RWPE2 (cell line): ENCODE results near the gene WHRN.
A peak's percentile ranks its signal among the peaks of the same experiment; 100 is the strongest.

Source experiments
- ATAC-seq: fragments of 200-7000 bp; cut with Tn5 transposase; 3 replicates; pipeline ENCODE4 v1.9.1; 2021; ENCODE audit warnings: low read depth
- DNase-seq: peaks from one replicate; pipeline ENCODE4 v3.0.0-alpha.2; 2020; ENCODE audit warnings: low spot score
- H3K27ac ChIP-seq: fragments of 450-650 bp; 2 replicates; pipeline ENCODE4 v1.5.1; 2017; ENCODE audit warnings: mild to moderate bottlenecking; ENCODE audit not compliant: poor library complexity, severe bottlenecking
- H3K27me3 ChIP-seq: fragments of 250-450 bp; sonication (Bioruptor Pico); 2 replicates; pipeline ENCODE4 v1.5.1; 2021; ENCODE audit warnings: mild to moderate bottlenecking, moderate library complexity; ENCODE audit not compliant: insufficient read depth, poor library complexity, severe bottlenecking
- H3K36me3 ChIP-seq: fragments of 250-450 bp; sonication (Bioruptor Pico); 2 replicates; pipeline ENCODE4 v1.5.1; 2020; ENCODE audit warnings: low read depth, mild to moderate bottlenecking, moderate library complexity
- H3K4me1 ChIP-seq: fragments of 250-450 bp; sonication (Bioruptor Pico); 2 replicates; pipeline ENCODE4 v1.5.1; 2021; ENCODE audit warnings: mild to moderate bottlenecking, moderate library complexity; ENCODE audit not compliant: insufficient read depth, poor library complexity, severe bottlenecking
- H3K4me3 ChIP-seq: fragments of 250-450 bp; sonication (Bioruptor Pico); 2 replicates; pipeline ENCODE4 v1.5.1; 2021; ENCODE audit warnings: mild to moderate bottlenecking, moderate library complexity; ENCODE audit not compliant: severe bottlenecking
- H3K9me3 ChIP-seq: fragments of 250-450 bp; sonication (Bioruptor Pico); 2 replicates; pipeline ENCODE4 v1.5.1; 2021; ENCODE audit warnings: mild to moderate bottlenecking, moderate library complexity; ENCODE audit not compliant: severe bottlenecking
- TF ChIP-seq, protein P1 (sequence below): fragments of 450-650 bp; IDR thresholded peaks from one replicate; pipeline ENCODE4 v1.5.1; 2017; ENCODE audit warnings: mild to moderate bottlenecking, moderate library complexity; ENCODE audit not compliant: poor library complexity, severe bottlenecking

Gene WHRN

DNA sequence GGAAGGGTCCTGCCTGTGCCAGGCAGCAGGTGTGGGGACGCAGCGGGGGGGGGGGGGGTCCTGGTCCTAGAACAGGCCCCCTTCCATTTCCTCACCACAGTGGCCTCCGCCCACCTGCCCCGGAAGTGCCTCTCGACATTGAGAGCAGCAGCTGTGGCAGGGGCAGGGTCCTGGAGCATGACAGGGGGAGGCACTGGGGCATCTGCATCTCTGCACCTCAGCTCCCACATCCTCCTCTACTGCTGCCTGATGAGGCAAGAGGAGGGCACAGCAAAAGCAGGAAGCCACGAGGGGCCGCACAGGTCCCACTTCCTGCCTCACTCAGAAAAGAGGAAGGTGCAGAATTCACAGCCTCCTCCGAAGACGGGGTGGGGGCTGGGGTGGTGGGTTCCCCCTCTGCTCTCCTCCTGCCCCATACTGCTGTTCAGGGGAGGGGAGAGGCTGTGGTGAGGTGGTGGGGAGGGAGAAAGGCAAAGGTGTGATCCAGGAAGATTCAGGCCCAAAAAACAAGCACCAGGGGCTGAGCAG is 132.3 kb downstream of the WHRN start:
- DNase-seq = no peak
- no peaks in the 10 kb centered on the region for H3K9me3 ChIP-seq
- no peaks in the 10 kb centered on the region for H3K27me3 ChIP-seq
- H3K36me3 ChIP-seq = no peaks in the 10 kb centered on the region
- peaks cover 17% of the 10 kb centered on the region for H3K4me1 ChIP-seq
- peak overlapping the region; percentile 81 for H3K27ac ChIP-seq
- no peak for ATAC-seq
- TF ChIP-seq, protein P1, sequence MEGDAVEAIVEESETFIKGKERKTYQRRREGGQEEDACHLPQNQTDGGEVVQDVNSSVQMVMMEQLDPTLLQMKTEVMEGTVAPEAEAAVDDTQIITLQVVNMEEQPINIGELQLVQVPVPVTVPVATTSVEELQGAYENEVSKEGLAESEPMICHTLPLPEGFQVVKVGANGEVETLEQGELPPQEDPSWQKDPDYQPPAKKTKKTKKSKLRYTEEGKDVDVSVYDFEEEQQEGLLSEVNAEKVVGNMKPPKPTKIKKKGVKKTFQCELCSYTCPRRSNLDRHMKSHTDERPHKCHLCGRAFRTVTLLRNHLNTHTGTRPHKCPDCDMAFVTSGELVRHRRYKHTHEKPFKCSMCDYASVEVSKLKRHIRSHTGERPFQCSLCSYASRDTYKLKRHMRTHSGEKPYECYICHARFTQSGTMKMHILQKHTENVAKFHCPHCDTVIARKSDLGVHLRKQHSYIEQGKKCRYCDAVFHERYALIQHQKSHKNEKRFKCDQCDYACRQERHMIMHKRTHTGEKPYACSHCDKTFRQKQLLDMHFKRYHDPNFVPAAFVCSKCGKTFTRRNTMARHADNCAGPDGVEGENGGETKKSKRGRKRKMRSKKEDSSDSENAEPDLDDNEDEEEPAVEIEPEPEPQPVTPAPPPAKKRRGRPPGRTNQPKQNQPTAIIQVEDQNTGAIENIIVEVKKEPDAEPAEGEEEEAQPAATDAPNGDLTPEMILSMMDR = no peak
- no peak overlapping the region for H3K4me3 ChIP-seq

- peak overlapping the region; percentile 81 for H3K27ac ChIP-seq
- DNase-seq (no peak), ATAC-seq (peak; percentile 85)
- H3K36me3 ChIP-seq = no peaks in the 10 kb centered on the region
- no peak overlapping the region for H3K4me3 ChIP-seq
- TF ChIP-seq, protein P1 = no peak
- H3K9me3 ChIP-seq = no peaks in the 10 kb centered on the region
- H3K27me3 ChIP-seq = no peaks in the 10 kb centered on the region
- H3K4me1 ChIP-seq = peaks cover 17% of the 10 kb centered on the region
Observed at GRCh38 chr9:114371973-114372917, 133.0 kb downstream of the WHRN start.

- TF ChIP-seq, protein P1 = no peak
- Histone ChIP-seq H3K27me3 (no peaks in the 10 kb centered on the region), H3K4me1 (peaks cover 21% of the 10 kb centered on the region), H3K27ac (peak overlapping the region; percentile 81), H3K36me3 (no peaks in the 10 kb centered on the region; the same call in 1 of the 2 replicates), H3K4me3 (no peak overlapping the region), H3K9me3 (no peaks in the 10 kb centered on the region)
- ATAC-seq (no peak), DNase-seq (no peak)
Observed at GRCh38 chr9:114371343-114371944, 133.8 kb downstream of the WHRN start.

- no peaks in the 10 kb centered on the region for H3K9me3 ChIP-seq
- ATAC-seq = no peak
- H3K4me3 ChIP-seq = no peak overlapping the region
- no peak for DNase-seq
- no peaks in the 10 kb centered on the region; the same call in 1 of the 2 replicates for H3K36me3 ChIP-seq
- no peaks in the 10 kb centered on the region for H3K27me3 ChIP-seq
- TF ChIP-seq, protein P1 = no peak
- peaks cover 26% of the 10 kb centered on the region for H3K4me1 ChIP-seq
- H3K27ac ChIP-seq = peak overlapping the region; percentile 81
Observed at GRCh38 chr9:114370968-114371320, 134.3 kb downstream of the WHRN start.
